HCT116 (cell line): ENCODE data around the gene DRD2. TPM values are rescaled to one million over a fixed set of nuclear protein-coding genes. Genes with fewer than 3 reads are reported as not detected.

Source experiments
- ATAC-seq: fragments of 200-7000 bp; cut with Tn5 transposase; 2 replicates; pipeline ENCODE4 v1.9.1; 2020; ENCODE audit warnings: mild to moderate bottlenecking, moderate library complexity
- BruUV-seq: library from RNA; stranded (reverse); fragments of 400-500 nt; replicated peaks from 2 replicates; lab custom pipeline; 2021; lab: Mats Ljungman, UMichigan
- CTCF ChIA-PET: fragments of 300-600 bp; sonication (Branson Sonifier 250); formaldehyde crosslinking; loops from one replicate; lab custom pipeline; 2021; ENCODE audit warnings: antibody characterized with exemption; lab: Charles Lee
- POLR2A ChIA-PET: fragments of 300-600, 350-600 bp; sonication (Branson Sonifier 250); formaldehyde crosslinking; loops from one replicate; lab custom pipeline; 2021; ENCODE audit warnings: antibody characterized with exemption; lab: Charles Lee
- RAD21 ChIA-PET, 2 experiments: fragments of 300-600 bp; sonication (Branson Sonifier 250); formaldehyde crosslinking; loops; one replicate each; lab custom pipeline; 2023; ENCODE audit warnings: low total read pairs in 2 of 2; ENCODE audit not compliant: uncharacterized antibody in 2 of 2, unreplicated experiment in 2 of 2, low non-redundant PET in 1 of 2; lab: Charles Lee
- DNase-seq: peaks from one replicate; pipeline ENCODE4 v3.0.0-alpha.2; 2010; ENCODE audit warnings: low read depth, low spot score
- H2AFZ ChIP-seq: fragments of 200-600 bp; shearing (Covaris generic), sonication (generic); 2 replicates; pipeline ENCODE4 v1.6.1; 2017; ENCODE audit warnings: low read depth, mixed run types, mixed read lengths, antibody characterized with exemption, low read length; ENCODE audit not compliant: poor library complexity, severe bottlenecking
- H3K27ac ChIP-seq: 2 replicates; pipeline ENCODE4 v1.5.1; 2012; ENCODE audit warnings: low read depth, low read length
- H3K27me3 ChIP-seq: fragments of 200-600 bp; sonication (generic); 2 replicates; pipeline ENCODE4 v1.6.1; 2016; ENCODE audit warnings: mixed run types, low read length, mixed read lengths; ENCODE audit not compliant: insufficient read depth
- H3K36me3 ChIP-seq, 2 experiments: fragments of 200-500 bp in 1 of 2; fragments of 200-600 bp in 1 of 2; sonication (Bioruptor generic) in 1 of 2; sonication (generic) in 1 of 2; 2 replicates each; pipeline versions ENCODE4 v1.5.1 to v1.6.1; 2014 to 2016; ENCODE audit warnings: low read length in 2 of 2, inconsistent platforms in 1 of 2, mixed read lengths in 1 of 2, mixed run types in 1 of 2; ENCODE audit not compliant: insufficient read depth in 2 of 2, control insufficient read depth in 1 of 2
- H3K4me1 ChIP-seq, 2 experiments: fragments of 200-600 bp in 1 of 2; sonication (generic) in 1 of 2; 2 replicates each; pipeline versions ENCODE4 v1.5.1 to v1.6.1; 2012 to 2017; ENCODE audit warnings: low read length in 2 of 2, inconsistent platforms in 1 of 2, mild to moderate bottlenecking in 1 of 2, mixed read lengths in 1 of 2, mixed run types in 1 of 2, moderate library complexity in 1 of 2; ENCODE audit not compliant: insufficient read depth in 2 of 2, control insufficient read depth in 1 of 2
- H3K4me2 ChIP-seq: fragments of 200-600 bp; sonication (generic); 2 replicates; pipeline ENCODE4 v1.6.1; 2017; ENCODE audit warnings: mixed run types, low read length, mixed read lengths
- H3K4me3 ChIP-seq, 2 experiments: fragments of 200-600 bp in 1 of 2; sonication (generic) in 1 of 2; replicated peaks in 1 of 2; 2 replicates each; pipeline ENCODE4 v1.5.1; 2011 to 2016; ENCODE audit warnings: low read length in 2 of 2, control low read depth in 1 of 2, low read depth in 1 of 2, mild to moderate bottlenecking in 1 of 2, mixed read lengths in 1 of 2, mixed run types in 1 of 2
- H3K79me2 ChIP-seq: fragments of 200-600 bp; sonication (generic); 2 replicates; pipeline ENCODE4 v1.6.1; 2017; ENCODE audit warnings: mild to moderate bottlenecking, mixed run types, low read length, moderate library complexity, mixed read lengths; ENCODE audit not compliant: insufficient read depth
- H3K9ac ChIP-seq: fragments of 200-600 bp; sonication (generic); 2 replicates; pipeline ENCODE4 v1.6.1; 2016; ENCODE audit warnings: low read length, mixed read lengths
- H3K9me2 ChIP-seq: fragments of 200-600 bp; sonication (generic), shearing (Covaris generic); 2 replicates; pipeline ENCODE4 v1.6.1; 2017; ENCODE audit warnings: mixed run types, mild to moderate bottlenecking, moderate library complexity; ENCODE audit not compliant: insufficient read depth
- H3K9me3 ChIP-seq, 2 experiments: fragments of 200-500 bp in 1 of 2; fragments of 200-600 bp in 1 of 2; sonication (Bioruptor generic) in 1 of 2; sonication (generic) in 1 of 2; 2 replicates each; pipeline ENCODE4 v1.6.1; 2014 to 2017; ENCODE audit warnings: low read length in 2 of 2, mixed read lengths in 2 of 2, inconsistent platforms in 1 of 2, low read depth in 1 of 2, mild to moderate bottlenecking in 1 of 2, mixed run types in 1 of 2, moderate library complexity in 1 of 2; ENCODE audit not compliant: control insufficient read depth in 1 of 2, insufficient read depth in 1 of 2
- H4K20me1 ChIP-seq: fragments of 200-600 bp; sonication (generic), shearing (Covaris generic); 2 replicates; pipeline ENCODE4 v1.6.1; 2017; ENCODE audit warnings: mixed run types, mild to moderate bottlenecking, moderate library complexity; ENCODE audit not compliant: insufficient read depth
- EGR1 ChIP-seq: IDR thresholded peaks from 2 replicates; pipeline ENCODE4 v1.6.1; 2012; ENCODE audit warnings: low read depth
- EZH2 ChIP-seq: fragments of 200-600 bp; sonication (generic); IDR thresholded peaks from 2 replicates; pipeline ENCODE4 v1.6.1; 2017; ENCODE audit warnings: antibody characterized with exemption, mixed run types
- FOSL1 ChIP-seq: IDR thresholded peaks from 2 replicates; pipeline ENCODE4 v1.6.1; 2012; ENCODE audit warnings: low read depth
- POLR2A ChIP-seq: IDR thresholded peaks from 2 replicates; pipeline ENCODE4 v1.7.0; 2011; ENCODE audit warnings: borderline replicate concordance; ENCODE audit not compliant: insufficient read depth, insufficient read length; ENCODE audit errors: extremely low read depth
- SIN3A ChIP-seq: IDR thresholded peaks from 2 replicates; pipeline ENCODE4 v1.6.1; 2012; ENCODE audit warnings: low read depth
- SP1 ChIP-seq: IDR thresholded peaks from 2 replicates; pipeline ENCODE4 v1.6.1; 2012; ENCODE audit warnings: low read depth
- SRF ChIP-seq: IDR thresholded peaks from 2 replicates; pipeline ENCODE4 v1.6.1; 2012; ENCODE audit warnings: low read depth
- YY1 ChIP-seq: IDR thresholded peaks from 2 replicates; pipeline ENCODE4 v1.6.1; 2011; ENCODE audit warnings: low read length, low read depth, moderate library complexity, mild to moderate bottlenecking; ENCODE audit not compliant: insufficient replicate concordance; ENCODE audit errors: extremely low read depth
- ZBTB33 ChIP-seq: IDR thresholded peaks from 2 replicates; pipeline ENCODE4 v1.6.1; 2011; ENCODE audit warnings: mild to moderate bottlenecking, low read length, moderate library complexity; ENCODE audit not compliant: insufficient replicate concordance; ENCODE audit errors: extremely low read depth
- ZNF274 ChIP-seq: fragments of 200-500 bp; sonication (Bioruptor generic); IDR thresholded peaks from 2 replicates; pipeline ENCODE4 v1.6.1; 2014; ENCODE audit warnings: mild to moderate bottlenecking, low read depth, low read length, inconsistent platforms
- intact Hi-C: fragments of 100-400 bp; cut with micrococcal nuclease; formaldehyde crosslinking; loops from 2 replicates; pipeline ENCODE4 v1.10.0; 2022
- total RNA-seq: library from RNA; stranded (reverse); gene quantifications from one replicate; pipeline ENCODE4 v1.2.1, GENCODE V29; 2021; ENCODE audit not compliant: unreplicated experiment
- TF ChIP-seq, protein P1 (sequence below): IDR thresholded peaks from 2 replicates; pipeline ENCODE4 v1.6.1; 2012; ENCODE audit warnings: low read depth

DRD2 gene
- total RNA-seq, 1 experiment from 2014 or later, result not detected

DNA sequence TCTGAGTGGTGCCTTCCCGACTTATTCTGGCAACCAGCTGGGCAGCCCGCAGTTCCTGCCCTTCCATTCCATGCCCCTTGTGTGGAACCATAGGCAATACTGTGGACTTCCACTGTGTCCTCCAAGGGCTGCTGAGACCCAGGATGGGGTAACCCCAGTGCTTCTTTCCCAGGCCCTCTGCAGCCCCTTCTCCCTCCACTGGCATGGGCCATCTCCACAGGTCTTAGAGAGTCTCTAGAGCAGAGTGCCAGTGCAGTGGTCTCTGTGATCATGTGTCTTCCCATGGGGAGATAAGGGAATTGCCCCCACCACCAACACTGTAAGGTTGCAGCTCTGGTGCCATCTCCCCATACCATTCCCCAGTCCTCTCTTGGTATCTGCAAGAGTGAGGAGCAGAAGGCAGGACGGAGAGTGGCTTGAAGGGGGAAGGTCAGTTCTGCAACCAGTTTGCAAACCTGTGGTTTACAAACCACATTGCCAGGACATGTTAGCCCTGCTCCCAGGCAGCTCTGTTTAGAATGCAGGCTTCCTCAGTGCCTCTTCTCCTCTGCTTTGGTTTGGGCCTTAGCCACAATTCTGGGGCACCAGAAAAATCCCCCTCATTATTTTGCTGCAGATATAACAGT lies 20.9 kb upstream of the DRD2 start:
- H3K9me2 ChIP-seq, result no peaks in the 10 kb centered on the region
- H4K20me1 ChIP-seq, result no peaks in the 10 kb centered on the region
- BruUV-seq, result no TSS peak
- ChIA-PET RAD21 (no interaction called here), POLR2A (no interaction called here), CTCF (no interaction called here)
- no peaks in the 10 kb centered on the region for H3K4me1 ChIP-seq
- DNase-seq (no peak), ATAC-seq (no peak)
- no peak overlapping the region for H2AFZ ChIP-seq
- H3K36me3 ChIP-seq, result no peaks in the 10 kb centered on the region
- H3K79me2 ChIP-seq, result no peaks in the 10 kb centered on the region
- intact Hi-C loops, result no loop called here
- H3K9me3 ChIP-seq, result no peaks in the 10 kb centered on the region
- no peak overlapping the region for H3K9ac ChIP-seq
- no peak overlapping the region for H3K27ac ChIP-seq
- no peak overlapping the region for H3K4me3 ChIP-seq
- TF ChIP-seq SRF, result no peak
- TF ChIP-seq SP1, result no peak
- TF ChIP-seq ZBTB33, result no peak
- no peak for TF ChIP-seq FOSL1
- no peak for TF ChIP-seq ZNF274
- TF ChIP-seq POLR2A, result no peak
- no peak for TF ChIP-seq EZH2
- no peak for TF ChIP-seq SIN3A
- TF ChIP-seq, protein P1, sequence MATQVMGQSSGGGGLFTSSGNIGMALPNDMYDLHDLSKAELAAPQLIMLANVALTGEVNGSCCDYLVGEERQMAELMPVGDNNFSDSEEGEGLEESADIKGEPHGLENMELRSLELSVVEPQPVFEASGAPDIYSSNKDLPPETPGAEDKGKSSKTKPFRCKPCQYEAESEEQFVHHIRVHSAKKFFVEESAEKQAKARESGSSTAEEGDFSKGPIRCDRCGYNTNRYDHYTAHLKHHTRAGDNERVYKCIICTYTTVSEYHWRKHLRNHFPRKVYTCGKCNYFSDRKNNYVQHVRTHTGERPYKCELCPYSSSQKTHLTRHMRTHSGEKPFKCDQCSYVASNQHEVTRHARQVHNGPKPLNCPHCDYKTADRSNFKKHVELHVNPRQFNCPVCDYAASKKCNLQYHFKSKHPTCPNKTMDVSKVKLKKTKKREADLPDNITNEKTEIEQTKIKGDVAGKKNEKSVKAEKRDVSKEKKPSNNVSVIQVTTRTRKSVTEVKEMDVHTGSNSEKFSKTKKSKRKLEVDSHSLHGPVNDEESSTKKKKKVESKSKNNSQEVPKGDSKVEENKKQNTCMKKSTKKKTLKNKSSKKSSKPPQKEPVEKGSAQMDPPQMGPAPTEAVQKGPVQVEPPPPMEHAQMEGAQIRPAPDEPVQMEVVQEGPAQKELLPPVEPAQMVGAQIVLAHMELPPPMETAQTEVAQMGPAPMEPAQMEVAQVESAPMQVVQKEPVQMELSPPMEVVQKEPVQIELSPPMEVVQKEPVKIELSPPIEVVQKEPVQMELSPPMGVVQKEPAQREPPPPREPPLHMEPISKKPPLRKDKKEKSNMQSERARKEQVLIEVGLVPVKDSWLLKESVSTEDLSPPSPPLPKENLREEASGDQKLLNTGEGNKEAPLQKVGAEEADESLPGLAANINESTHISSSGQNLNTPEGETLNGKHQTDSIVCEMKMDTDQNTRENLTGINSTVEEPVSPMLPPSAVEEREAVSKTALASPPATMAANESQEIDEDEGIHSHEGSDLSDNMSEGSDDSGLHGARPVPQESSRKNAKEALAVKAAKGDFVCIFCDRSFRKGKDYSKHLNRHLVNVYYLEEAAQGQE, result no peak
- no peak for TF ChIP-seq EGR1
- TF ChIP-seq YY1, result no peak
- H3K4me2 ChIP-seq, result no peak overlapping the region
- H3K27me3 ChIP-seq, result peaks cover 41% of the 10 kb centered on the region
